Activated effector memory CD4-positive, alpha-beta T cell treated with Interleukin-2 at 50 U/mL for 16 hours (primary cell): Measurements from ENCODE around the gene MAP3K9.

Experiments used
- DNase-seq: peaks from one replicate; pipeline ENCODE4 v3.0.0-alpha.2; 2020

The MAP3K9 gene

DNA sequence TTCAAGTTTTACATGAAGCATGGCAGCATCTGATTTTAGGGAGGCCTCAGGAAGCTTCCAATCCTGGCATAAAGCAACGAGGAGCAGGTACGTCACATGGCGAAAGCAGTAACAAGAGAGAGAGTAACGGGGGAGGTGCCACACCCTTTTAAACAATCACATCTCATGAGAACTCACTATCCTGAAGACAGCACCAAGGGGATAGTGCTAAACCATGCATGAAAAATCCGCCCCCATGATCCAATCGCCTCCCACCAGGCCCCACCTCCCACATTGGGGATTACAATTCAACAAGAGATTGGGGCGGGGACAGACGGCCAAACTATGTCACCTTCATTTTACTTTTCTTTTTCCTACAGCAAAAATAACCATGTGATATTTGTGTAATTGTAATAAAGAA lies 7.2 kb upstream of the MAP3K9 start:
- DNase-seq = no peak

GRCh38 chr14:70814466-70814865 lies 5.2 kb upstream of the MAP3K9 start:
- no peak for DNase-seq

DNA sequence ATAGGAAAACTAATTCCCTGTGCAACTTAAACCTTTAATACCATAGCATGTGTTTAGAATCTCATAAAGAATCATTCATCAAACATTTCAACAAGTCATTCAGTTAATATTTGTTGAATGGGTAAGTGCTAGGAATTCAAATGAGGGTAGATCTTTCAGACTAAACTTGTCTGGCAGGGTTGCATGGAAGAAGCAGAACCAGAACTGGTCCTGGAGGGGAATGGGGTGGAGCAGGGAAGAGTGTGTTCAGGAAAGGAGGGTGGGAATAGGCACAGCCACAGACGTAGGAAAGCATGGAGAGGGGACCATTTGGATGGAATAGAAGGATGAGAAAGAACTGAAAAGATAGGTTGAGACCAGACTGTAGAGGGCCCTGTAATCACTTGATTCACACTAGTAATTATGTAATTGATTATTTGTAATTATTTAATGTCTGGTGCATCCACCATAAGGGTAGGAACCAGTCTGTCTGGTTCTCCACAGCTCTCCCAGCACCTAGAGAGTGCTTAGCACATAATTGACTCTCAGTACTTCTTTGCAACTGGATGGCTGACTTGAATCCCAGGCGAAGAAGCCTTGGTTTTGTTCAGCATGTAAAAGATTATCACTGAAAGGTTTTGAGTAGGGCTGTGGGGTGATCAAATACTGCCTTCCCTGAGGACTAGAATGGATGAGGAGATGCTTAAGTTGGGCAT lies 3.0 kb upstream of the MAP3K9 start:
- no peak for DNase-seq

DNA sequence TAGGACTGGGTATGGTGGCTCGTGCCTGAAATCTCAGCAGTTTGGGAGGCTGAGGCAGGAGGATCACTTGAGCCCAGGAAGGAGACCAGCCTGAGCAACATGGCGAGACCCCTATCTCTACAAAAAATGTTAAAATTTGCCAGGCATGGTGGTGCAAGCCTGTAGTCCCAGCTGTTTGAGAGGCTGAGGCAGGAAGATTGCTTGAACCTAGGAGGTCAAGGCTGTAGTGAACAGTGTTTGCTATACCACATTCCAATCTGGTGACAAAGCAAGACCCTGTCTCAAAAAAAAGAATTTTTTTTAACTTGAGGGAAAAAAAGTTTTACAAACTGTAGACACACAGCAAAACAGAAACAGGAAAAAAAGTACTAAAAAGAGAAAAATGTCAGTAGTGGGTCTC lies 2.3 kb upstream of the MAP3K9 start:
- DNase-seq = no peak

GRCh38 chr14:70811050-70811449 lies 1.7 kb upstream of the MAP3K9 start:
- no peak for DNase-seq

DNA sequence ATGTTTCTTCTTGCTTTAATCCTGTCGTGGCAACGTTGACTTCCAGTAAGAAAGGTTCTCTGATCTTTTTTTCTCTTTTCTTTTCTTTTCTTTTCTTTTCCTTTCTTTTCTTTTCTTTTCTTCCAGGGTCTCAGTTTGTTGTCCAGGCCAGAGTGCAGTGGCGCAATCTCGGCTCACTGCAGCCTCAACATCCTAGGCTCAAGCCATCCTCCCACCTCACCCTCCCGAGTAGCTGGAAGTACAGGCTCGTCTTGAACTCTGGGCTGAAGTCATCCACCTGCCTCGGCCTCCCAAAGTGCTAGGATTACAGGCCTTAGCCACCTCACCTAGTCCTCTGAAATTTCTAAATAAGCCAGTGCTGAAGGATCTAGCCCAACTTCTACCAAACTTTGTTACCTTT lies 1.3 kb upstream of the MAP3K9 start:
- no peak for DNase-seq

DNA sequence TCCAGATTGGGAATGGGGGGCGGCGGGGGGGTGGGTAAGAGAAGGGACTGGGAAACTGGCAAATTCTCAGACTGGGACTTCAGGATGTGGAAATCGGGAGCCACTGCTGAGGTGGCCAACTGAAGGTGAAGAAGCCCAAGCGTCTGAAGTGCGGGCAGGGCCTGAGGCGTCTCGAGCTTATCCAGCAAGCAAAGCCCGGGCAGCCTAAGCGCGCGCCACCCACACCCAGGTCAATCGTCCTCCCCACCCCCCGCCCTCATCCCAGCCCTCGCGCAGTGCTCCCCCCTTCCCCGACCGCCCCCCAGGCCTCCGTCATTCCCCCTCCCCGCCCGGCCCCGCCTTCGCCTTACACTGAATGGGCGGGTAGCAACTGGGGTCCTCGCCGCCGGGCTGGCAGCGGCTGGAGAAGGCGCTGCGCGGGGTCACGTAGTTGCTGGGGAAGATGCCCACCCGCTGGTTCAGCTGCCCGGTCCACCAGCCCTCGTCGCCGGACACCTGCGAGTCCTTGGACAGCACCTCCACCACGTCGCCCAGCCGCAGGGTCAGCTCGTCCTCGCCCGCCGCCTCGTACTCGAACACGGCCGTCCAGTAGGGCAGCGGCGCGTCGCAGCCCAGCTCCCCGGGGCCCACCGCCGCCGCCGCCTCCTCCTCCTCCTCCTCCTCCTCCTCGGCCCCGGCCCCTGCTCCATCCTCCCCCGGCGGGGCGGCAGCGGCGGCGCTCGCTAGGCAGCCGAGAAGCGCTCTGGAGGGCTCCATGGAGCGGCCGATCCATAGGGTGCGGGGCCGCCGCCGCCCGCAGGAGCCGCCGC lies 693 bp downstream of the MAP3K9 start:
- peak; percentile 14 for DNase-seq

DNA sequence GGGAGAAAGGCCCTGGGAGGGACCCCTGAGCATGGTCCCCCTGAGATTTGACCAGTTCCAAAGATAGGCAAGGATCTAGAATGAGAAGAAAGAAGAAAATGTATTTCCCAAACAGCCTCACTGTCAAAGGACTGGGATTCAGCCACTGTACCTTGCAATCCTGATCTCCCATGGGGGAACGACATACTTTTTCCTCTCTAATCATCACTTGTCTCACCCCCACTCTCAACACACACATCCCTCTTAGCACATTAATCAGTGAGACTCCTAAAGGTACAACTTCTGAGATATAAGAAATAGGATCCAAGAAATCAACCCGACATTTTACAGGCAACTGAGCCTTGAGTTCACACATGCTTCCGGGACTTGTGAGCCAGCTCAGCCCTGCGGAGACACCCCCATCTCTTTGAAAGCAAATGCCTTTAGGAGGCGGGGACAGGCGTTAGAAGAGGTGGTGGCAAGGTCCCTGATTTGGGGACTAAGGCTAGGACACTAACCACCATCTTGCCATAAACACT lies 1.4 kb downstream of the MAP3K9 start:
- peak; percentile 32 for DNase-seq

GRCh38 chr14:70804556-70805162 lies 4.7 kb downstream of the MAP3K9 start:
- no peak for DNase-seq

GRCh38 chr14:70803321-70804310 lies 5.7 kb downstream of the MAP3K9 start:
- DNase-seq = no peak

GRCh38 chr14:70802379-70802778 lies 6.9 kb downstream of the MAP3K9 start:
- no peak for DNase-seq

DNA sequence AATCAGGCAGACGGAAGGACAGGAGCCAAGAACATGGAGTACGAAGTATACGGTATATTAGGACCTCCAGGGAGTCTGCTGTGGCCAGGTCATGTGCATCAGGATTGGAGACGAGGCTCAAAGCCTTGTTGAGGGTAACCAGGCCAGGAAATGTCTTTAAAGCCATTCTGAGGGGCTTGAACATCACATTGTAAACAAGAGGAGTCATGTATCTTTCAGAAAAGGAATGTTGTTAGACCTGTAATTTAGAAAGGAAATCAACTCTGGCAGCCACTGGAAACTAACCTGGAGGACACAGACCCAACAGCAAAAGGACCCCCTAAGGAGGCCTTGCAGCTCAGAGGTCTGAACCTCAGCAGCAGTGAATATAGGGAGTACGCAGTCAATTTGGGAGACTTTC lies 7.5 kb downstream of the MAP3K9 start:
- no peak for DNase-seq

- DNase-seq = no peak
Observed at GRCh38 chr14:70796551-70796950, 12.8 kb downstream of the MAP3K9 start.

GRCh38 chr14:70794294-70794693 lies 15.0 kb downstream of the MAP3K9 start:
- DNase-seq = no peak

GRCh38 chr14:70793637-70794036 lies 15.7 kb downstream of the MAP3K9 start:
- no peak for DNase-seq

- DNase-seq = no peak
Observed at GRCh38 chr14:70792939-70793338, 16.4 kb downstream of the MAP3K9 start.

DNA sequence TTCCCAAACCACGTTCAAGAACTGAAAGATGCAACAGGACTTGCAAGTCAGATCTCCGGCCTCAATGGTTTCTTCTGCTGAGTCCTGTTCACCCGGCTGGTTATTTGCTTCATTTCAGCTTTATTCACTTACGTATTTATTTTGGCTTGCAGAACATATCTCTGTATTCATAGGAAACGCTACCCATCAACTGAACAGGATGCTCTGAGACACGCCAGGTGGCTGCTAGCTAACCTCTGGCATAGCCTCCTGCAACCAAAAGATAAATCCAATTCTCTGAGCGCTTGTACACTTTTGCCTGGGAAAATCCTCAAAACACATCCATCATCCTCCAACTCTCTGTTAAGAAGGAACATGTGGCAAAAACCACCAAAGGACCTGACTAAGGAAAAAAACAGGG lies 17.3 kb downstream of the MAP3K9 start:
- no peak for DNase-seq

- no peak for DNase-seq
Observed at GRCh38 chr14:70789961-70790360, 19.4 kb downstream of the MAP3K9 start.

DNA sequence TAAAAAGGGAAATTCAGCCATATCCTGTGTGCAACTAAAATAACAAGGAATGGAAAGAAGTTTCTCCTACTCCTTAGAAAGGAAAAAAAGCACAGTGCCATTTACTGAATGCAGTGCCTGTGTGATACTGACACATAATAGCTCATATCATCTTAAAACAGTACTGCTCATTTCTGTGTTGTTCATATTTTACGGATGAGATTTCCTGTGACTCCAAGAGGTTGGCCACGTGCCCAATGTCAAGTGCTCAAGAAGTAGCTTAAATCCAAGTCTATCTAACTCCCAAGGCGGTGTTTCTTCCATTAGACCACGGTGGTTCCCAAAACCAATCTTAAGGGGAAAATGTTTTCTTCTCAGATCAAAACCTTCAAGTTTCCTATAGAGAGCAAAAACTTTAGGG lies 20.0 kb downstream of the MAP3K9 start:
- DNase-seq = no peak

DNA sequence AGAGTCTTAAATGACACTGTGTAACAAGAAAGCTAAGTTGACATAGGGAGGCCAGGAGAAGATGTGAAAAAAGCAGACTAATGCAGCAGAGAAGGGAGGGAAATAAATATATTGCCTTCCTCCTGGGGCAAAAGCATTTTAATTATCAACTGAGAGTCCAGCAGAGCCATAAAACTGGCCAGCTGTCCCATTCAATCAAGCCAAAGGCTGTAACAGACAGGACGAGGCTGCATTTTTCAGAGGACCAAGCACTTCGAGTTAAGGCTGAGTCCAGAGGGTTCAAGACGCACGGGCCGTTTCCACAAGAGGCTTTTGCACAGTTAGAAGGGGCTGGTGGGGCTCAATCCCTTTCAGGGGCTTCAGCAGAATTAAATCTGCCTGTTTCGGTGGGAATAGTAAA lies 20.4 kb downstream of the MAP3K9 start:
- DNase-seq = no peak

DNA sequence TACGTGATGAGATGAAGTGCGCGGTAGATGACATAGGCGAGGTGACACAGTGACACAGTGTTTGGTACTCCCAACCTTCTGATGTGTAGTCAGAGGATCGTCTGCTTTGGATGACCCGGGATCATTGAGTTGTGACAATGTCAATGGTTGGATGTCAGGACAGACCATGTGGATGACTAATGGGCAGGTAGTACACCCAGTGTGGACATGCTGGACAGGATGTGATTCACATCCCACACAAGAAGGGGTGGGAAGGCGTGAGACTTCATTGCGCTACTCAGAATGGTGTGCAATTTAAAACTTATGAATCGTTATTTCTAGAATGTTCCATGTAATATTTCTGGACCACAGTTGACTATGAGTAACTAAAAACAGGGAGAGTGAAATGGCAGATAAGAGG lies 23.8 kb downstream of the MAP3K9 start:
- DNase-seq = no peak

GRCh38 chr14:70784886-70785285 lies 24.4 kb downstream of the MAP3K9 start:
- no peak for DNase-seq

GRCh38 chr14:70782361-70782760 lies 27.0 kb downstream of the MAP3K9 start:
- no peak for DNase-seq
